IPS-NIHi7 (cell line): ENCODE results near the gene IZUMO4.
A peak's percentile ranks its signal among the peaks of the same experiment; 100 is the strongest.
"Not testable (repeated sequence)": the region's sequence is repeated elsewhere in the genome, so short reads cannot be mapped to it uniquely, and the experiment has no call there.

ENCODE experiments used
- DNase-seq: peaks from one replicate; pipeline ENCODE4 v3.0.0; 2012; ENCODE audit warnings: mixed read lengths; ENCODE audit errors: extremely low spot score

IZUMO4 gene

DNA sequence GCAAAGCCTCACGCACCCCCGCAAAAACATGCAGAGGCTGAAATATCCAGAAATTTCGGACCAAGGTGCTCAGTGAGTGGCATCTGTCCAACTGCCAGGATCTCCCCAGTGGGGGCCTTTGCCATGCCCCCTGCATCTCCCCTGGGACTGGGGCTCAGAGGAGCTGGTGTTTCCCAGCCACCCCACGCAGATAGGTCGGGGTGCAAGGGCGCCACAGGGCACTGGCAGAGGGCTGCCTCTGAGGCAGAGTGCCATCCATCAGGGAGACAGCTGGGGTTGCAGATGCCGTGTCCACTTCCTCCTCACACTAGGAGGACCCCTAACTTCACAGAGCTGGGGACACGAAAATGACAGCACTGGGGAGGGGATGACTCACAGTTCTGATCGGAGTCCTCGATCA, 26.3 kb downstream of the IZUMO4 start:
- DNase-seq: no peak

GRCh38 chr19:2123682-2124387, 27.1 kb downstream of the IZUMO4 start:
- peak; percentile 83 for DNase-seq

GRCh38 chr19:2126879-2127518, 30.3 kb downstream of the IZUMO4 start:
- DNase-seq: no peak

DNA sequence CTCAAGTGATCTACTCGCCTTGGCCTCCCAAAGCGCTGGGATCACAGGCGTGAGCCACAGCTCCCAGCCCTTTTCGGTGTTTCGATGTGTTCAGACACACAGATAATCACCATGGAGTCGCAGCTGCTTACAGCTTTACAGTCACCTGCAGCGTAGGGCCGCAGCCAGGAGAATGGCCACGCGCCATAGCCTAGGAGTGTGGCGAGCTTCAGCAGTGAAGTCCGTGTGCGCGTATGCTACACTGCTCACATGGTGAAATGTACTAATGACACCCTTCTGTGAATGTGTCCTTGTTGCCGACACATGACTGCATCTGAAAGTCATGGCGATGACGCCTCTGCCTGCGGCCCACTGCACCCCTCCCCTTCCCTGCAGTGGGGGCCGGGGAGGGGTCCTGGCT, 31.0 kb downstream of the IZUMO4 start:
- DNase-seq: no peak

DNA sequence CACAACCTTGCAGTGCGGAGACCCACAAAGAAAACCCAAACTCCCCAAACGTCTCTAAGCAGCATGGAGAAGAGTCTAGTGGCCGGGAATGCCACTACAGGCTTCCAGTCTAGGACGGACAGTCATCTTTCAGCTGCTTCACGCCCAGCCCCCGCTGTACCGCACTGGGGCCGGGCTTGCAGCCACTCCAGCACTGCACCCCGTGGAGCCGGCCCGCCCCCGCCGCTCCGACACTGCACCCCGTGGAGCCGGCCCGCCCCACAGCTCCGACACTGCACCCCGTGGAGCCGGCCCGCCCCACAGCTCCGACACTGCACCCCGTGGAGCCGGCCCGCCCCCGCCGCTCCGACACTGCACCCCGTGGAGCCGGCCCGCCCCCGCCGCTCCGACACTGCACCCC, 31.5 kb downstream of the IZUMO4 start:
- not testable (repeated sequence) for DNase-seq

- DNase-seq: no peak
Observed at GRCh38 chr19:2129022-2129421, 32.3 kb downstream of the IZUMO4 start.

DNA sequence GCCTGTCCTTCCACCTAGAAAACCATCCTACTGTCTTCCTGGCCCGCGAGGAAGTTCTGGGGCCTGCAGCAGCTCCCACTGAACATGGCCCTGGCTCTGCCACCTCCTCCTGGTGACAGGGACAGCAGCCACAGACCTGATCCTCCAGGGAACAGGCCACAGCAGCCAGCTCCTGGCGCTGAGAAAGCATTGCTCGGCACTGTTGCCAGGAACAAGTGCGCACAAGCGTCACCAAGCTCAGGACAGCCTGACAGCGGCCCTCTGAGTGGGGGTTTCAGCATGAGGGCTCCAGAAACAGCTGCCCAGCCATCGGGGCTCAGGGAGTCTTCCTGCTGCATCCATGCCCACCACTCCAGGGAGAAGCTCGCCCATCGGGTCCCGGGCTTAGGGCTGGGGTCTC, 32.8 kb downstream of the IZUMO4 start:
- DNase-seq: no peak

DNA sequence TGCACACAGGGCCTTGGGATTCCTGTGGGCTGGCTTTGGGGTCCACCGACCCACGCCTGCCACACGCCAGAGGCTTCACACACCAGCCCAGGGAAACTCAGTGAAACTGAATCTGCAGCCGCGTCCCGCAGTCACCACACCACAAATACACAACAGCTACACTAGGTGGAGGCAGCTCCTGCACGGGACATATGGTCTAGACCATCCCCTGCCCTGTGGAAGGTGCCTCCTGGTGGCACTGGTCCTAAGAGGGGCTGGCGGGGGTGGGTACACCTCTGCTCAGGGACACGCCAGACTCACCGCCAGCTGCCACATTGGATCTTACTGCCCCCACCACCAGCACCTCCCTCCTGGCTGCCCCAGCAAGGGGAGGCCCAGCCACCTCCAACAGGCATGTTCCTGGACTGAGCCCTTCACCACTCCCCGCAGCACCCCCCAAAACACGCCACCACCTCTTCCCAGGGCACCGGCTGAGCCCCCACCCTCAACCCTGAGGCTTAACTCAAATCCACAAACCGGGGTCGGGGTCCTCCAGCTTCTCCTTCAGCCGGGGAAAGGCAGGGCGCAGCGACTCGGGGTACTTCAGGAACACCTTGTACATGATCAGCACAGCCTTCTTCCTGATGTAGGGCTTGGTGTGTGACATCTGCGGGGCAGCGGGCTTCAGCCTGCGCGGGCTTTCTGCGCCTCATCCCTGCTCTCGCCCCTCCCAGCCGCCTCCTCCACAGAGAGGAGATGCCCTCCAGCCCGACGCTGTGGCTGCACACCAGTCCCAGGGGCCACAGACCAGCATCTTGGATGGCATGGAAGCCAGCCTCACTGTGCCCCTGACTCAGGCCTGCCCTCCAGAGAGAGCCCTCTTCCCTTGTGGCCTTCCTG, 33.4 kb downstream of the IZUMO4 start:
- no peak for DNase-seq

- not testable (repeated sequence) for DNase-seq
Observed at GRCh38 chr19:2131012-2131975, 34.6 kb downstream of the IZUMO4 start.

- DNase-seq: no peak
Observed at GRCh38 chr19:2132191-2132590, 35.5 kb downstream of the IZUMO4 start.

DNA sequence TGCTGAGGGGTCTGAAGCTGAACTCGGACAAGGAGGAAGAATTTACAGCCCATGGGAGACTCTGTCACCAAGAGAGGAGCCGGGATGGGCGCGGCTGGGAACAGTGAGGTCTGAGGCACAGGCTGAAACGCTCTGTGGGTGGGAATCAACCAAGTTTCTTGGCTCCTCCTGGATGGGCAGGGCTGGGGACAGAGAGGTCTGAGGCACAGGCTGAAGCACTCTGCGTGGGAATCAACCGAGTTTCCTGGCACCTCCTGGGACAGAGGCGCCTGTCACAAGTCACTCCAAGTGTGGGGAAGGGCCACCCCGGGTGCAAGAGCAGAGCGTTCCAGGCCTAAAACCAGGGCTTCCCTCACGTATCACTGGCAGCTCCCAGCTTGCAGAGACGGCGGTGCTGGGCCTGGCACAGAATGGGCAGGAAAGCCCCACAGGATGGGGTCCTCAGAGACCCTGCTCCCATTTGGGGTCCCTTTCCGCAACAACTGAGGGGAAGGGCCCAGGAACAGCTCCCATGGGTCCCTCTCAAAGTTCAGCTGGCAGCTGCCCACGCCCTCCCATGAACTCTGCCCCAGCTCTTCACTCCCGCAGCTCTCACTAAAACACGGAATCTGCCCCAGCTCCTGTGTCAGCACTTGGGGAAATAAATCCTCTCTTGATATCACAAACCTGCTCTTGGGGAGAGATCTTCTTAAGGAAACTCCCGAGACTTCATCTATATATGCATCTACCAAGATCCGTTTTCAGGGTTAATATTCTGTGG, 36.2 kb downstream of the IZUMO4 start:
- no peak for DNase-seq

GRCh38 chr19:2135474-2136402, 39.0 kb downstream of the IZUMO4 start:
- DNase-seq: no peak

- no peak for DNase-seq
Observed at GRCh38 chr19:2136796-2137195, 40.1 kb downstream of the IZUMO4 start.

DNA sequence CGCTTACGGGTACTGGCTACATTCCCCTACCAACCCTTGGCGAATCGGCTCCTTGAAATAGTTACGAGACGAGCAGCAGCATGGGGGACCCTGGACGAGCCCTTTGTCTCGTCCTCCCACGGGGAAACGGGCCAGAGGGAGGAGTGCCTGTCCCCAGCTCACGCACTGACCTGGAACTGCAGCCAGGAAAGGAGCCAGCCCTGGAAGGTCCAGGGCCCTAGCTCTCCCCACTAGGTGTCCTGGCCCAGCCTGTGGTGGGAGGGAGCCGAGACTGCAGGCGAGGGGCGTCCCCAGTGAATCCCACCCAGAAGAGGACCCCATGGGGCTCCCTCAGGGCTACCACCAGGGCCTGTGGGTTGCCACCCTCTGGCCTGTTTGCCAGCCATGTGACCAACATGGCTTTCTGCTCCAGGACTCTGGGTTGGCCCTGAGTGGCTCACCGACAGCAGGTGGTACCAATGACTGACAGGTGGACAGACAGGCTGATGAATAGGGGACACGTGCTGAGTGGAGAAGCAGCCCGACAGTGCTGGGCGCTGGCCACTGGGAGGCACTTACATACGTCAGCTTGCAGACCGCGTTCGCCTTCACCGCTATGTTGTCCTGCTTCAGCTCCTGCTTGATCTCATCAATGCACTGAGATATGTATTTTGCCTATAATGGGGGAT, 41.5 kb downstream of the IZUMO4 start:
- no peak for DNase-seq

GRCh38 chr19:2139385-2140137, 42.8 kb downstream of the IZUMO4 start:
- DNase-seq: no peak

DNA sequence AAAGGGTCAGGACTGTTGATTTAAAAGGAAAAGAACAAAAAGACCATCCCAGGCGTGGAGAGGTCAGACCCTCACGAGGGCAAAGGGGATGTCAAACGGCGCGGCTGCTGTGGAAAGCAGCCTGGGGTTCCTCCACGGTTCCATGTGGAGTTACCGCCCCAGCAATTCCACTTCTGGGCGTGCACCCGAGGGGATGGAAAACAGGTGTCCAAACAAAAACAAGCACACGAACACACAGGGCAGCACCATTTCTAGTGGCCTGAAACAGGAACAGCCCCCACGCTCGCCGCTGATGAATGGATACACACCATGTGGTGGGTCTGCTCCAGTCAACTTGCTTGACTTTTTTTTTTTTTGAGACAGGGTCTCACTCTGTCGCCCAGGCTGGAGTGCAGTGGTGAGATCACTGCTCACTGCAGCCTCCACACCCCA, 43.4 kb downstream of the IZUMO4 start:
- no peak for DNase-seq

DNA sequence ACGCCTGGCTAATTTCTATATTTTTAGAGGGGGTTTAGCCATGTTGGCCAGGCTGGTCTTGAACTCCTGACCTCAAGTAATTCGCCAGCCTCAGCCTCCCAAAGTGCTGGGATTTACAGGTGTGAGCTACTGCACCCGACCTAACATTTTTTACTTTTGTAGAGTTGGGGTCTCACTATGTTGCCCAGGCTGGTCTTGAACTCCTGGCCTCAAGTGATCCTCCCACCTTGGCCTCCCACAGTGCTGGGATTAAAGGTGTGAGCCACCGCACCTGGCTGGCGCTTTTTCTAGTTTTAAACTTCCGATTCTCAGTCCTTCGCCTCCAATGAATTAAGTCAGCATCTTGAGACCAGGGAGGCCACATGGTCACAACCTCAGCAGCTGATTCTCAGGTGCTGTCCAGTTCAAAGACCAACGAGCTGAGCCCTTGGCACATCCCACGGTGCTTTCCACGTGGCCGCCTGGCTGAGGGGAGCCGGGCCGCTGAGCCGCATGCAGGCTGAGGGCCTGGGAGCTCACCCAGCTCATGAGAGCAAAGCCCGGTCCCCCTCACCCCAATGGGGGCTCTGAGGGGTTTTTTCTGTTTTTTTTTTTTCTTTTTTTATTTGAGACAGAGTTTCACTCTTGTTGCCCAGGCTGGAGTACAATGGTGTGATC, 45.6 kb downstream of the IZUMO4 start:
- no peak for DNase-seq

DNA sequence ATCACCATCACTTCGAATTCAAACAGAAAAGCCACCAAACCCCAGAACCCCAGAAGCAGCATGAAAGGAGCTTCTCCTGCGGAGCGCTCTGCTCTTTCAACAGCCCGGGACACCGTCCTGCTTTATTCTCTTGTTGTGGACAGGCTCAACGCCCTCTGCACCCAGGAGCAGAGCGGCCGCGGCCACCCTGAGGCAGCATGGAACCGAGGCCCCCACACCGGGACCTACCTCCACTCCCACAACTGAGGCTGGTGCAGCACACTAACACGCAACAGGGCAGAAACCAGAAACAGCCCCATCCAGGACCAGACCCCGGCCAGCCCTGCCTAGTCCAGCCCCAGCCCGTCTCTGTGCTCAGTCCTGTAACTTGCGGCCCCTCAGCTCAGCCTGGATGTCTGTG, 47.5 kb downstream of the IZUMO4 start:
- DNase-seq: no peak
